GM12865 (cell line): ENCODE results near the gene SNAPC4.

ENCODE experiments used
- DNase-seq: peaks from one replicate; pipeline ENCODE4 v3.0.0; 2010; ENCODE audit warnings: low read depth
- H3K4me3 ChIP-seq: 2 replicates; pipeline ENCODE4 v1.5.1; 2011; ENCODE audit warnings: mild to moderate bottlenecking, low read depth, low read length, control low read depth
- TF ChIP-seq, protein P1 (sequence below): IDR thresholded peaks from 2 replicates; pipeline ENCODE4 v1.5.1; 2011; ENCODE audit warnings: low read length, control low read depth, low read depth, inconsistent platforms; ENCODE audit not compliant: insufficient read depth; ENCODE audit errors: missing control alignments

SNAPC4 gene

DNA sequence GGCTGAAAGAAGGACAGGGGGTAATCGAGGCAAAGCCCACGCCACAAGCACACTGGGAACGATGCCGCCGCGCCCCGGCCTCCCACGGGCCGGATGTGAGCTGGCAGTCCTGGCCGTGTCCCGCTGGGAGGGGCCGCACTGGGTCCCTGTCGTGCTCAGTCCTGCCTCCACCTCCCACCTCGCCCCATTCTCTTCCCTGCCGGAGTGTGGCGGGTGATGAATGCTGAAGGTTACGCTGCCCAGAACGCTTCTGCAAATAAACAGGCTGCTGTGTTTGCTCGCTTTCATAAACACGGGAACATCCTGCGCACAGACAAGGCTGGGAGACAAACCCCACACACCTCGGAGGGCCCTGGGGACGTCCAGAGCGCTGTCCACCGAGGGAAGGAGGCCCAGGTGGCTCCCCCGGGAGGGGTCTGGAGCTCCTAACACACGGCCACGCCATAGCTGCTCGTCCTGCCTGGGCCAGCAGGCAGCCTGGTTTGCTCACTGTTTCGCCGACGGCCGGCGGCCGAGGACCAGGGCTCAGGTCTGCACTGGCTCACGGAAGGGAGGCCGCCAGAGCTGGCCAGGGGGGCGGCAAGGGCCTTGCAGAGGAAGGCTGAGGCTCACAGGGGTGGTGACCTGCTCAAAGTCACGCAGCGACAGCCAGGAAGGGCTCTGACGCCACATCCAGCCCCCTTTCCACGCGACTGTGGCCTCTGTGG lies 38.8 kb downstream of the SNAPC4 start:
- no peak for DNase-seq
- TF ChIP-seq, protein P1, sequence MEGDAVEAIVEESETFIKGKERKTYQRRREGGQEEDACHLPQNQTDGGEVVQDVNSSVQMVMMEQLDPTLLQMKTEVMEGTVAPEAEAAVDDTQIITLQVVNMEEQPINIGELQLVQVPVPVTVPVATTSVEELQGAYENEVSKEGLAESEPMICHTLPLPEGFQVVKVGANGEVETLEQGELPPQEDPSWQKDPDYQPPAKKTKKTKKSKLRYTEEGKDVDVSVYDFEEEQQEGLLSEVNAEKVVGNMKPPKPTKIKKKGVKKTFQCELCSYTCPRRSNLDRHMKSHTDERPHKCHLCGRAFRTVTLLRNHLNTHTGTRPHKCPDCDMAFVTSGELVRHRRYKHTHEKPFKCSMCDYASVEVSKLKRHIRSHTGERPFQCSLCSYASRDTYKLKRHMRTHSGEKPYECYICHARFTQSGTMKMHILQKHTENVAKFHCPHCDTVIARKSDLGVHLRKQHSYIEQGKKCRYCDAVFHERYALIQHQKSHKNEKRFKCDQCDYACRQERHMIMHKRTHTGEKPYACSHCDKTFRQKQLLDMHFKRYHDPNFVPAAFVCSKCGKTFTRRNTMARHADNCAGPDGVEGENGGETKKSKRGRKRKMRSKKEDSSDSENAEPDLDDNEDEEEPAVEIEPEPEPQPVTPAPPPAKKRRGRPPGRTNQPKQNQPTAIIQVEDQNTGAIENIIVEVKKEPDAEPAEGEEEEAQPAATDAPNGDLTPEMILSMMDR = no peak
- H3K4me3 ChIP-seq = no peak overlapping the region

DNA sequence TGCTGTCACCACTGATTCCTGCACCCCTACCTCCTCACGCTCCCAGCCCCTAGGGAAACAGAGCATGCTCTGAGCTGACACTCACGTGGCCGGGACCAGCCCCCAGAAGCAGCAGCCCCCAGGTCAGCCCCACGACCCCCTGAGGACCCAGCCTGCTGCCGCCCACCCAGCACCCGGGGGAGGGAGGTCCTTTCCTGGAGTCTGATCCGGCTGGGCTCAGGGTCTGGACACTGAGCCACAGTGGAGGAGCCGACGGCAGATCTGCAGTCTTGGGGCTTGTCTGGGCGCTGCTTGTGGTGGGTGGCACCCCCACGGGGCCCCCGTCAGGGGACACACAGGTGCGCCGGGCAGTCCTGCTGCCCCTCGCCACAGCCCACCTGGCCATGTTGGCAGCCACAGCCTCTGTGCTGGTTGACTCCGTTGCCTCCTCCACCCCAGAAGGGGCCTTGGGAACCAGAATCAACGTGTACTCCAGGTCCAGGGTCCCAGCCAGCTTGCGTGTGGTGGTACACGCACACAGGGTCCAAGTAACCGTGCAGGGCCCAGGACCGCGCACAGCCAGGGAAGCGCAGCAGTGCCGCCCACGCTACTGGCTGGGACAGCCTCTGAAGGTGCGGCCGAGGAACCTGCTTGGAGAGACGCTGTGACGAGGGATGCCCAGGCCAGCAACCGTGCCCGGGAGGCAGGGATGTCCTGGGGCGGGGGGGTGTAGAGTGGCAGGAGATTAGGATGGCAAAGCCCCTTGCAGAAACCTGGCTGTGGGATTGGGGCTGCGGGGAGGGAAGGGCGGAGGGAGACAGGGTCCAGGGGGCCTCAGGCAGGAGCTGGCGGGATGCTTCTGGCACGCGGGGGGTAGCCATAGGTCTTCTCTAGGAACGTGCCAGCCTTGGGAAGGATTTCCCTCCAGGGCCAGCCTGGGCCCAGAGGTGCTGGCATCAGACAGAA lies 39.9 kb downstream of the SNAPC4 start:
- TF ChIP-seq, protein P1 = no peak
- no peak for DNase-seq
- H3K4me3 ChIP-seq = no peak overlapping the region

DNA sequence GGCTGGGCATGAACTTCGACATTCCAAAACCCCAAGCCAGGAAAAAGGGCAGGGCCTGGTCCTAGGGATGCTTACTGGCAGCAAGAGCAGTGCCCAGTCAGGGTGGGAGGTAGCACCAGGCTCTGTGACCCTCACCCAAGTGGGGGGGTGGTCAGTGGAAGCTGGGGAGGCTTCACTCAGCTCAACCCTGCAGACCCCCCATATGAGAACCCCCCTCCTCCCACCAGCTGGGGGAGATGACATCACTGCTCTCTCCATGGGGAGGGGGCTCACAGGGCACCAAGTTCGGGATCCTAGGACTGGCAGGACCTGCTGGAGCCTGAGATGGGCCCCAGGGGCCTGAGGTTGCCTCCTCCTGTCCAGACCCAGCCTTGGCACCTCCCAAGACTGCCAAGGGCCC lies 41.1 kb downstream of the SNAPC4 start:
- H3K4me3 ChIP-seq = no peak overlapping the region
- DNase-seq = no peak
- TF ChIP-seq, protein P1 = no peak

DNA sequence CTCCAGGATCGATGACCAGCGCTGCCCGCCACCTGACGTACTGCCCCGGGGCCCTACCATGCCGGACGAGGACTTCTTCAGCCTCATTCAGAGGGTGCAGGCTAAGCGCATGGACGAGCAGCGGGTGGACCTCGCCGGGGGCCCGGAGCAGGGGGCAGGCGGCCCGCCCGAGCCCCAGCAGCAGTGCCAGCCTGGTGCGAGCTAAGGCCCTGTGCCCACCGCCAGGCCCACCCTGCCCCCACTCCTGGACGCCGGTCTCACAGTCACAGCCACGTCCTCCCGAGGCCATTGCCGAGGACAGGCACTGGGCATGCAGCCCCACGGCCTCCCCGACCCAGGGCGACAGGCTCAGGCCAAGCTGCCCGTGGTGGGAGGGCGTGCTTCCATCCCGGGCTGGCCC lies 42.0 kb downstream of the SNAPC4 start:
- TF ChIP-seq, protein P1 = no peak
- DNase-seq = no peak
- H3K4me3 ChIP-seq = no peak overlapping the region

DNA sequence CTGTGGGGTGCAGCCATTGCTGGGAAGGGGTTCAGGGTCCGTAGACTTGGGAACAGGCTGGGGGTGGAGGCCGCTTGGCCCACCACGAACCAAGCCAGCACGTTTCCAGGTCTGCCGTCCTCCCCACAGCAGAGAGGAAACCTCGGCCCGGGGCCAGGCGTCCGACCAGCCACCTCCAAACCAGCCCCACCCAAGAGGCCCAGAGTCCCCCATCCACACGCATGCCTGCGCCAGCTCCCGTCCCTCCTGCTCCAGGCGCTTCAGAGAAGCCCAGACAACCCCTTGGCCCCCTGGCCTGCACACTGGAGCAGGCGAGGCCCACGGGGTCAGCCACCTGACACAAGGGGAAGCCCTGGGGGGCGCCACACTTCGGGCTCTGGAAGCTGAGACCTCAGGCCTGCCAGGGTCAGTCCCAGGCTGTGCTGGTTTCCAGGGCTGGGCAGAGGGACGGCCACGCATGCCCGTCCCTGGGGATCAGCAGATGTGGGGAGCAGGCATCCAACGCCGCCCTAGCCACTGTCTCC lies 42.7 kb downstream of the SNAPC4 start:
- no peak overlapping the region for H3K4me3 ChIP-seq
- DNase-seq = no peak
- TF ChIP-seq, protein P1 = no peak

DNA sequence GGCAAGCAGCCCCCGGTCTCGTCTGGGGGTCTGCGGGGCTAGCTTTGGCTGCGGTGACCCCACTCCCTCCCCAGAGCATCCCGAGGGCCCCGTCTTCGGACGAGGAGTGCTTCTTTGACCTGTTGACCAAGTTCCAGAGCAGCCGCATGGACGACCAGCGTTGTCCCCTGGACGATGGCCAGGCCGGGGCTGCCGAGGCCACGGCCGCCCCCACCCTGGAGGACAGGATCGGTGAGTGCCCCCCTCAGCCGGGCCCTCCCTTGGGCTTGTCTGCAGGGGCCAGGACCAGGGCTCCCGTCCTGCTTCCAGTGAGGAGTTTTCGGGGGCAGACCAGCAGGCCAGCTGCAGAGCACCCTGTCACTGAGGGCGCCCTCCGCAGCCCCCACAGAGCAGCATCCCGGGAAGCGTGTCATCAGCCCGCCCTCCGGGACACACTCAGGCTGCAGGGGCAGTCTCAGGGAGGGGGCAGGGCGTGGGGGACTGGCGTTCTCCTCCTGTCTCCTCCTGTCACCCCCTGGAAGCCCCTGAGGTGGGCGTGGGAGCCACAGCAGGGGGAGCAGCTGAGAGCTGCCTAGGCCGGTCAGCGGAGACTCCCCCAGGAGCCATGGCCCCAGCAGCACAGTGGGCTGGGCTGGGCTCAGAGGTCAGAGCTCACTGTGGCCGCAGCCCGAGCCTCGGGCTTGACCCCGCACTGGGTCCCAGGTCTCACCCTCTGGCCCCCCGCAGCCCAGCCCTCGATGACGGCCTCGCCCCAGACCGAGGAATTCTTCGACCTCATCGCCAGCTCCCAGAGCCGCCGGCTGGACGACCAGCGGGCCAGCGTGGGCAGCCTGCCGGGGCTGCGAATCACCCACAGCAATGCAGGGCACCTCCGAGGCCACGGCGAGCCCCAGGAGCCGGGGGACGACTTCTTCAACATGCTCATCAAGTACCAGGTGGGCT lies 44.1 kb downstream of the SNAPC4 start:
- no peak overlapping the region for H3K4me3 ChIP-seq
- TF ChIP-seq, protein P1 = no peak

More for the DNA sequence above, 44.1 kb downstream of the SNAPC4 start:
- DNase-seq = no peak
